ENCODE measurements around the gene ACADS. TPM values are rescaled to one million over a fixed set of nuclear protein-coding genes. Genes with fewer than 3 reads are reported as not detected.

ACADS gene
- total and polyA plus RNA-seq, 2 of the 8 experiments (the other 6 are each of a cell fraction or from before 2014, with no cell fraction given): 4.9 to 7.5 TPM

GRCh38 chr12:120698665-120699064 lies 27.0 kb upstream of the ACADS start:
- Histone ChIP-seq H2BK12ac (ENCODE audit: low read depth, low read length) (no peak overlapping the region), H3K9ac (replicated peaks in 1 of 4; ENCODE audit: extremely low read depth in 1 of 4, low read depth in 3 of 4, low read length in 3 of 4) (no peak overlapping the region), H3K27ac (ENCODE audit: low read depth, low read length) (no peak overlapping the region), H3K27me3 (replicated peaks in 1 of 4; ENCODE audit: control insufficient read depth in 3 of 4, extremely low read depth in 1 of 4, insufficient read depth in 3 of 4, low read length in 3 of 4) (no peaks in the 10 kb centered on the region), H3K79me1 (ENCODE audit: low read depth, low read length) (peaks cover 5% of the 10 kb centered on the region; the same call in 1 of the 2 replicates), H2AK5ac (ENCODE audit: low read depth, low read length) (no peak overlapping the region), H3K9me3 (ENCODE audit: insufficient read depth in 2 of 2, low read depth in 1 of 2, low read length in 1 of 2) (no peaks in the 10 kb centered on the region), H3K4me1 (replicated peaks in 1 of 4; ENCODE audit: control insufficient read depth in 3 of 4, insufficient read depth in 4 of 4, low read length in 3 of 4) (peaks cover 0 to 7% (median 4%) of the 10 kb centered on the region in 4 experiments; a peak in 5 of 7 replicates), H4K8ac (ENCODE audit: extremely low read depth, insufficient read depth, low read length) (no peak overlapping the region), H3K4me3 (ENCODE audit: extremely low read depth in 1 of 4, insufficient read depth in 2 of 4, low read depth in 3 of 4, low read length in 4 of 4) (no peak overlapping the region), H3K4ac (replicated peaks; ENCODE audit: insufficient read length, low read depth, low read length) (no peak overlapping the region), H4K20me1 (replicated peaks in 1 of 2; ENCODE audit: control insufficient read depth in 1 of 2, insufficient read depth in 2 of 2, low read length in 2 of 2) (peaks cover 1 to 5% of the 10 kb centered on the region in 2 experiments), H3K4me2 (ENCODE audit: insufficient read depth in 1 of 2, low read depth in 2 of 2, low read length in 2 of 2) (no peak overlapping the region), H4K91ac (replicated peaks; ENCODE audit: insufficient read length, low read length) (no peak overlapping the region), H3K56ac (replicated peaks; ENCODE audit: insufficient read length, low read depth, low read length) (no peak overlapping the region), H3K14ac (ENCODE audit: insufficient read length) (no peak overlapping the region), H3K23ac (ENCODE audit: insufficient read length) (no peak overlapping the region), H2BK15ac (ENCODE audit: low read length) (no peak overlapping the region), H3K23me2 (ENCODE audit: low read depth, low read length) (no peaks in the 10 kb centered on the region), H3K79me2 (ENCODE audit: control insufficient read depth in 1 of 2, insufficient read depth in 2 of 2, low read length in 2 of 2) (peaks cover 0 to 21% of the 10 kb centered on the region in 2 experiments; a peak in 2 of 4 replicates), H4K5ac (ENCODE audit: insufficient read length, low read depth, low read length) (no peak overlapping the region), H3K36me3 (ENCODE audit: control insufficient read depth in 2 of 4, insufficient read depth in 4 of 4, low read length in 3 of 4) (peaks cover 28 to 90% (median 65%) of the 10 kb centered on the region in 4 experiments), H3K18ac (ENCODE audit: extremely low read depth, low read length) (no peak overlapping the region), H2BK120ac (replicated peaks; ENCODE audit: low read depth, low read length) (no peak overlapping the region), H2AFZ (ENCODE audit: low read length) (no peak overlapping the region), H2BK5ac (ENCODE audit: low read depth, low read length) (no peak overlapping the region), H2BK20ac (ENCODE audit: low read length) (no peak overlapping the region)
- DNase-seq (ENCODE audit: low read depth in 1 of 2, low spot score in 2 of 2) (no peak), FAIRE-seq (no peak)
- ChIA-PET CTCF (ENCODE audit: partially characterized antibody) (interaction anchor here (0.6 to 1.9 kb wide), 10 partner anchors 10 to 121 kb away, joined by 3 to 11 read pairs (median 4); no protein-coding TSS in a partner anchor), POLR2A (ENCODE audit: partially characterized antibody) (interaction anchor here (1.0 to 6.6 kb wide), 6 partner anchors 9 to 117 kb away, joined by 3 to 42 read pairs (median 3); partner anchors contain the start of genes POP5 and UNC119B)
- 92% methylated on average over 3 of the region's 3 CpGs; no CpG with 5 or more reads in 1 of the 2 experiments for WGBS, 2 experiments (ENCODE audit: extremely low coverage in 1 of 2, insufficient coverage in 1 of 2, insufficient read length in 1 of 2, insufficient replicate concordance in 2 of 2, low coverage in 1 of 2, low lambda C conversion rate in 2 of 2, missing lambda C conversion rate in 1 of 2)
- TF ChIP-seq ASH2L (IDR thresholded peaks at IDR 0.05; ENCODE audit: low read length) (no peak), SAP30 (IDR thresholded peaks at IDR 0.05; ENCODE audit: insufficient read depth, insufficient replicate concordance, low read length) (no peak), KDM4A (IDR thresholded peaks at IDR 0.05; ENCODE audit: low read depth, low read length, severe bottlenecking) (no peak), EP300 (IDR thresholded peaks at IDR 0.05; ENCODE audit: borderline replicate concordance in 1 of 2, low read depth in 2 of 2, low read length in 2 of 2) (no peak), ZNF274 (IDR thresholded peaks at IDR 0.05; ENCODE audit: borderline replicate concordance, extremely low read depth, low read length) (no peak)
